HG03025 (cell line): ENCODE measurements around the gene ERG.

ENCODE experiments used
- ATAC-seq: cut with Tn5 transposase; IDR thresholded peaks from one replicate; pipeline ENCODE4 v1.9.1; 2021; ENCODE audit warnings: mild to moderate bottlenecking, moderate library complexity; ENCODE audit not compliant: unreplicated experiment, low FRiP score

ERG gene

GRCh38 chr21:38477226-38477625 lies 21.1 kb downstream of the ERG start:
- no peak for ATAC-seq

DNA sequence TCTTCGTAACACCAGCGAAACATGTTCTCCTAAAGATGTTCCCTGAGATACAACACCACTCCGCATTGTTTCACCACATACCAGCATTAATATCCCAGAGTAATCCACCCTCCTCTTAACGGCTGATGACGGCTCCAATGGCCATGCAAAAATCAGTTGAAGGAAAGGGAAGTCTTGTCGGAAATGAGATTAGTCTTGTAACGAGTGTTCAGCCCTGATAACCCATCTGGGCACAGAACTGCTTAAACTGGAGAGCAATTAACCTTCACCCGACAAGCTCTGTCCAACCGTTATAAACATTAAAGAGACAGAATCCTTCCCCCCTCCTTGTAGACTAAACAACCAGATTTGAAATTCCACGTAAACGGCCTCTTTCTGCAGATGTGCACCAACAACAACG lies 21.9 kb downstream of the ERG start:
- no peak for ATAC-seq

DNA sequence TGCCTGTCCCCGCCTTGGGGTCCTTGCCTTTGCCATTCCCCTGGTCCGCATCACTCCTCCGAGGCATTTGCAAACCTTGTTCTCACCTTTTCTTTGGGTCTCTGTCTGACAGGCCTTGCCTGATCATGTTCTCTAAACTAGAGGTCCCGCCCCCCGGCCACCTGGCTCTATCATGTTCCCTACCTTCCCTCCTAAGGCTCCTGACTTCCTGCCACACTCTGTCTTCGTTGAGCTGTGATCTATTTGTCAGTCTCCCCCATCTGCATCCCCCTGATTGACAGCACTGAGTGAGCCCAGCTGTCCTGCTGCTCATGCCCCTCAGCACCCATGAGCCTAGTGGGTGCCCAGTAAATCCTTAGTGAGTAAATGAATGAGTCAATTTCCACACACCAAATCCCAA lies 22.8 kb downstream of the ERG start:
- ATAC-seq = no peak

GRCh38 chr21:38474796-38475195 lies 23.5 kb downstream of the ERG start:
- ATAC-seq = no peak

- ATAC-seq = no peak
These were observed 24.2 kb downstream of the ERG start for GRCh38 chr21:38474124-38474523.

DNA sequence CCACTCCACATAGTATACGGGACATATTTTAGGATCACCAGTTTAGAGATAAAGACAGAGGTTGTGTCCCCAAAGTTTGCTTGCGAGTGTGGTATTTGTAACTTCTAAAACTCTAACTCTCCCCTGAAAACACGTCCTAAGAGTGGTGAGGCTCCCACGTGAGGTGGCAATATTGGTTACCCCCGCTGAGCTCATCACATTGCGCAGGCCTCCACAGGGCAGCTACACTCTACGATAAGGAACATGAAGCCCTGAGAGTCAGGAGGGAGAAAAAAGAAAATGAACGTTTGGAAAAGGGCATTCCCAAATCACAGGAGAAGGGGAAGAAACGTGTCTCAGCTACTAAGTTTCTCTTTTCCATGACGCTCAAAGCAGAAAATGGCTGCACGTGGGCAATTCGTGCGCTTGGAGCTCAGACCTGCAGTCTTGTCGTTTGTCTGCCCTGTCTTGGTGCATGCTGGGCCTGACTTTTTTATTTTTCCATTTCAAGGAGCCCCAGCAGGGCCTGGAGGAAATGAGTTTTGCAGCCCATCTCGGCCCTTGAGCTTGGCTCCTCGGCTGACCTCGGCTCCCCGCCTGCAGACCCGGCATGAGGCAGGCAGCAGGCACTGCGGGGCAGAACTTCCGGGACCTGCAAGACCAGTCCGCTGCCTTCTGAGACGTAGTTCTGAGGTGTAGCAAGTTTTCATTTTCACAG lies 25.7 kb downstream of the ERG start:
- ATAC-seq = no peak

- ATAC-seq = no peak
These were observed 26.5 kb downstream of the ERG start for GRCh38 chr21:38471766-38472165.

DNA sequence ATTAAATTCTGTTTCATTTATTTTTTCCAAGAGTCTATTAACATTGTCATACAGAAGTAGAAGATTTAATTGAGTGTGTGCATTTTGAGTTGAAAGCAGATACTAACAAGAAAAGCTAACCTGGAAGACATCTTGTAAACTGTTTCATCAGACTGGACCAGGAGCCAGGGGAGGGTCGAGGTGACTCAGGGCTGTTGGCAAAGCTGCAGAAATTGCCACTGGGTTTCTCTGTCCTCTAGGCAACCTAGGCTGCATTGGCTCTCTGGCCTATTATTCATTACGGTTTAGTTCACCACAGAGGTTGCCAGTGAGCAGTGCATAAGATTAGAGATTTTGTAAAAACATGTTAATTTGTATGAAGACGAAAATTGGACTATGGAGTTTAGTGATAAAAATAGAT lies 27.5 kb downstream of the ERG start:
- no peak for ATAC-seq

GRCh38 chr21:38469642-38470041 lies 28.6 kb downstream of the ERG start:
- no peak for ATAC-seq

- ATAC-seq = no peak
These were observed 29.3 kb downstream of the ERG start for GRCh38 chr21:38468989-38469388.

DNA sequence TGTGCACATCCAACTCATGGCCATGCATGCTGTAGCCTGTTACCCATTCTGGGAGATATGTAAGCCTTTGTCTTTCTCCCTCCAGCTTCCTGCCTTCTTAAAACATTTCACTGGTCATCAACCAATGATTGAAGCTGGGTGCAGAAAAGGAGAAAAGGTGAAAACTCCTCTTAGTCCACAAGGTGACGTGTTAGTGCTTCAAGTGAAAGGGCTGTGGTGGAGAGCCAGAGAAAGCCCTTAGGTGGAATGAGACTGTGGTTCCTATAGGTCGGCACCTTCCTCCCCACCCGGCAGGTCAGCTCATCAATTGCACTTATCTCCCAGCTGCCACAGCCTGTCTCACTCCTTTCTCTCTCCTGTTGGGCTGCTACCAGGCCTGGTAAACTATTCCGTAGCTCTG lies 30.4 kb downstream of the ERG start:
- ATAC-seq = no peak

DNA sequence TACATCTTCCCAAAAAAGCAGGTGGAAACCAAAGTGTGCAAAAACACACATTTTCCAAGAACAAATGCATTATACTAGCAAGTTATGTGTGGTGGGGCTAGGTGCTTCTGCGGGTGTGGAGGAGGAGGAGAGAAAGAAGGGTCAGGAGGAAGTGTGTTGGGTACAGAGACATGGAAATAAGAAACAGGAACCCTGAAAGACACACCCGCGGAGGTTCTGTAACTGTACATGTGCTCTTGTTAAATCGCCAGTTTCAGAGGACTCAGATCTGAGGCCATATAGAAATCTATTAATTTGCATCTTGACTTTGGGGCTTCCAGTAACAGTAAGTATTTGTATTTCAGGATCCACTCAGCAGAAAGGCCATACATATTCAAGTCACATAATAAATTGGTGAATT lies 30.9 kb downstream of the ERG start:
- ATAC-seq = no peak

DNA sequence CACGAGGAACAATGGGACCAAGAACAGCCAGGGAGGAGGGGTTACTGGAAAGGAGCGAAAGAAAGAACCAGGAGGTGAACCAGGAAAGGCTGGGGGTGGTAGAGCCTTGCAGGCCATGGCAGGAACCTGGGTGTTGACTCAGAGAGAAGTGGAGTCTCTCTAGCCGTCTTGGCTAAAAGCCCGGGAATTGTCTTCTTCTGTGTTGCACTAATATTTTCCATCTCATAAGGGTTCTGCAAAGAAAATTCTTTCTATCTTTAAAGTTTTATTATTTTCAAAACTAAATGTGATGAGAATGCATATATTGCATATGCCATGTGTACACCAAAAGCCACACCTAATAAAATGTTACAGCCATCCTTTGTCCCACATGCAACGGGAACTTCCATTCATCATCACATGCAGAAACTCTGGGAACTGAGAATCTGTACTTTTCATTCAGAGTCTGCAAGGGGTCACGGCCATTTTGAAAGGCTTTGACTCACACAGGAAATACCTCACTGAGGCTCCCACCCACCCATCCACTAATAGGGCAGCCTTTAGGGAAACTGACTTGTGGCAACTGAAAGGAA lies 38.0 kb downstream of the ERG start:
- ATAC-seq = no peak

- no peak for ATAC-seq
These were observed 38.8 kb downstream of the ERG start for GRCh38 chr21:38459490-38459889.

DNA sequence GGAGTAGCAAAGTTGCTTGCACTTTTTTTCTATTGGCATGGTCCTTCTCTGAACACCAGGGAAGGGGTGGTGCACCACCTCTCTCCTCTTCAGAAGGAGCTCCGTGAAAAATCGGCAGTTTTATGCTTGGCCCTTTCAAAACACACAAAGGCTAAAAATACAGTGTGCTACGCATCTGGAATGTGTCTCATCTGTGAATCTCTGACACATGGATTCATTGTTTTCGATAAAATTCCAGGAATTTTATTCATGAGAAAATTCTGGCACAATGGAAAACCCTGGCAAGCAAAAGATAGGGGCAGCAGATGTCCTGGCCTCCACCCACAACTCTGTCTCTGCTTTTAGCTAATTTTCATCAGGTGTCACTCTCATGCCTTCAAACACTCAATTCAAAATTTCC lies 42.9 kb downstream of the ERG start:
- no peak for ATAC-seq

DNA sequence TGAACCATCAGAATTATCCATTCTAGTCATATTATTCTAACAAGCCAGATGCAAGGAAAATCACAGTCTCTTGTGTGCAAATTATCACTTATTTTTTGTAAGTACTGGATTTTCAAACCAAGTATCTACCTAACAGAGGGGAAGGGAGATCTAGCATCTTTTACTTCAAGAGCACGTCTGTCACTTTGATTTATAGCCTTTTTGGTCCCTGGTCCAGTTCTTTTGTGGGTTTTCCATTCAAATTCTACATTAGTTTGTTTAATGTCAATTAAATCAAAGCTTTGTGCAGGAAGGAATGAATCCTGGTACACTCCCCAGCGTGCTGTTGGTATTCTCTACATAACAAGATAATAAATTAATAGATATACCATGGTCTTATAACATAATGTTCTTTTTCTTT lies 43.6 kb downstream of the ERG start:
- ATAC-seq = no peak

- no peak for ATAC-seq
These were observed 44.1 kb downstream of the ERG start for GRCh38 chr21:38454161-38454560.

GRCh38 chr21:38448671-38449385 lies 49.4 kb downstream of the ERG start:
- no peak for ATAC-seq

DNA sequence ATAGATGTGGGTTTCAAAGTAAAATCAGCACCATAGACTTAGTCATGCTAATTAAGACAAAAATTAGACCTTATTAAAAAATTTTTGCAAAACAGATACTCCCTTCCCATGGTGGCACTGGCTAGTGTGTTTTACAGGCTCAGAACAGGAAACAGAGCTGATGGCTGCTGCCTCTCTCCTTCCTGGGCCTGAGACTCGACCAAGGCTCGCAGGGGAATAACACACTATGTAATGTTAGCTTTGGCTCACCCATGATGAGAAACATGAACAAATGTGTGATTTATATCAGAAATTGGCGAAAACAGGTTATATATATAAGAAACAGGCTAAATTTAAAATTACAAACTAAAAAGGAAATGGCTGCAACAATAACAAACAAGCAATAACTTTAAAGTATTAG lies 50.7 kb downstream of the ERG start:
- no peak for ATAC-seq

DNA sequence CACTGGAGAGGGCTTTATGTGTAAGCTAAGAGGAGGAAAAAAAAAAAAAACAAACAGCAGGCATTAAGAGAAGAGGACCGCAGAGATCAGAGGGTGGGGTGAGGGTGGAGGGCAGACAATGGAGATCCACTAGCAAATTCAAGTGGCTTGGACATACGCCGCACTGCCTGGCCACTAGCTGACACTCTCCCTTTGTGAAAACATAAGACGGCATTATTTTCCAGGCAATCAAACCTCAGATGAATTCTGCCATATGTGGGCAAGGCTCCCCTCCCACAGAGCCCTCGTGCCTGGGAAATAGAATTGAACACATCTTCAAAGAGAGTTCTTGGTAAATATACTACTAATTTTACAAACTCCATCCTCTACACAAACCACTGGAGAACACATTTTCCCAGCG lies 53.6 kb downstream of the ERG start:
- no peak for ATAC-seq

DNA sequence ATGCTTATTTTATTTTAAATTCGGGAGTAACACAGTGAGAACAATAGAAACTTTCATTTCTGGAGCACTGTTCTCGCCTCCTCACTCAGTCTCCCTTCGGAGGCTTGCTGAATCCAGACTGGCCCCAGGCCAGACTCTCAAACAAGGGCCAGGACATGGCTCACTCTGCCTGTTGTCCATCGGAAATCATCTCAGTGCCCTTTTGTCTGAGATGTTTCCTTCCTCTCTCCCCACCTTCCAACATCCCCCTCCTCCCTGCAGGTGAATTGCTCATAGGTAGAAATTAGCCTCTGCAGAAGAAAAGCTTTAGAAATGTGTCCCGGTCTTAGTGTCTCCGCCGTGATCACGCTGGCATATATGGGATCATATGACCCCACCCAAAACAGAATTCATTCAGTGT lies 55.2 kb downstream of the ERG start:
- no peak for ATAC-seq

DNA sequence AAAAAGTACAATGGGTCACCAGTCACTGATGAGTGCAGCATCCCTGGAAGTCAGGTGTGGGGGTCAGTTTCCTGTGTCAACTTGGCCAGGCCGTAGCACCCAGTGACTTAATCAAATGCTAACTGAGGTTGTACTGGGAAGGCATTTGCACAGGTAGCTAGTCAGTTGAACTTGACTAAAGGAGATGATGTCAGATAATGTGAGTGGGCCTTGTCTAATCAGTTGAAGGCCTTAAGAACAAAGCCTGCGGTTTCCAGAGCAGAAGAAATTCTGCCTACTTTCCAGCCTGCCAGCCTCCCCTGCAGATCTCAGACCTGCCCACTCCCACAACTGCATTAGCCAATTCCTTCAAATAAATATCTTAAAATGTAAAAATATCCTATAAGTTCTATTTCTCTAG lies 57.1 kb downstream of the ERG start:
- ATAC-seq = no peak
